Measurements from ENCODE around the gene TOR1A.

- no peak for TF ChIP-seq CTCF (IDR thresholded peaks at IDR 0.05)
- no peak for TF ChIP-seq POLR2A (IDR thresholded peaks at IDR 0.05)
Observed at GRCh38 chr9:129777769-129778130, 46.2 kb downstream of the TOR1A start.

Data from Peyer's patch (tissue), 4 donors.